OCI-LY1 (cell line): ENCODE measurements around the gene POLR2I.

Source experiments
- EZH2 ChIP-seq: fragments of 200-600 bp; sonication (generic), shearing (Covaris generic); IDR thresholded peaks from 2 replicates; pipeline ENCODE4 v1.8.0; 2017; ENCODE audit warnings: borderline replicate concordance, mixed run types, mild to moderate bottlenecking, antibody characterized with exemption, low read length, moderate library complexity, mixed read lengths
- TF ChIP-seq, protein P1 (sequence below): fragments of 200-600 bp; sonication (generic), shearing (Covaris generic); IDR thresholded peaks from 2 replicates; pipeline ENCODE4 v1.5.1; 2017; ENCODE audit warnings: mild to moderate bottlenecking, antibody characterized with exemption, low read length, moderate library complexity, mixed read lengths

DNA sequence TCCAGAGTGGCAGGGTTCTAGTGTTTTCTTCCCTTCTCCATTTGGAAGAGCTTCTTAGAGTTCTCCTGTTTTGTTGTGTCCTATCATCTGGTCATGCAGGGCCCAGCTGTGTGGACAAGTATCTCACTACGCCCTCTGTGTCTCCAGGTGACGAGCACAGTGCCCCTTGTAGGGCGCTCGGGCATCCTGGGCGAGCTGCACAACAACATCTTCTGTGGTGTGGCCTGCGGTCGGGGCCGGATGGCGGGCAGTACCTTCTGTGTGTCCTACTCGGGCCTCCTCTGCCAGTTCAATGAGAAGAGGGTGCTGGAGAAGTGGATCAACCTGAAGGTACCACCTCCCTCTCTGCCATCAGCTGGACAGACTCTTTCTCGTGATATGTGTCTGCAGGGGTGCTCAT is 47.0 kb downstream of the POLR2I start:
- TF ChIP-seq, protein P1, sequence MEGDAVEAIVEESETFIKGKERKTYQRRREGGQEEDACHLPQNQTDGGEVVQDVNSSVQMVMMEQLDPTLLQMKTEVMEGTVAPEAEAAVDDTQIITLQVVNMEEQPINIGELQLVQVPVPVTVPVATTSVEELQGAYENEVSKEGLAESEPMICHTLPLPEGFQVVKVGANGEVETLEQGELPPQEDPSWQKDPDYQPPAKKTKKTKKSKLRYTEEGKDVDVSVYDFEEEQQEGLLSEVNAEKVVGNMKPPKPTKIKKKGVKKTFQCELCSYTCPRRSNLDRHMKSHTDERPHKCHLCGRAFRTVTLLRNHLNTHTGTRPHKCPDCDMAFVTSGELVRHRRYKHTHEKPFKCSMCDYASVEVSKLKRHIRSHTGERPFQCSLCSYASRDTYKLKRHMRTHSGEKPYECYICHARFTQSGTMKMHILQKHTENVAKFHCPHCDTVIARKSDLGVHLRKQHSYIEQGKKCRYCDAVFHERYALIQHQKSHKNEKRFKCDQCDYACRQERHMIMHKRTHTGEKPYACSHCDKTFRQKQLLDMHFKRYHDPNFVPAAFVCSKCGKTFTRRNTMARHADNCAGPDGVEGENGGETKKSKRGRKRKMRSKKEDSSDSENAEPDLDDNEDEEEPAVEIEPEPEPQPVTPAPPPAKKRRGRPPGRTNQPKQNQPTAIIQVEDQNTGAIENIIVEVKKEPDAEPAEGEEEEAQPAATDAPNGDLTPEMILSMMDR, result no peak
- TF ChIP-seq EZH2, result no peak
